ENCODE measurements around the gene TGM1. TPM values are rescaled to one million over a fixed set of nuclear protein-coding genes. Genes with fewer than 3 reads are reported as not detected.

TGM1 gene
- total RNA-seq, 1 experiment from 2014 or later: 2.9 TPM

DNA sequence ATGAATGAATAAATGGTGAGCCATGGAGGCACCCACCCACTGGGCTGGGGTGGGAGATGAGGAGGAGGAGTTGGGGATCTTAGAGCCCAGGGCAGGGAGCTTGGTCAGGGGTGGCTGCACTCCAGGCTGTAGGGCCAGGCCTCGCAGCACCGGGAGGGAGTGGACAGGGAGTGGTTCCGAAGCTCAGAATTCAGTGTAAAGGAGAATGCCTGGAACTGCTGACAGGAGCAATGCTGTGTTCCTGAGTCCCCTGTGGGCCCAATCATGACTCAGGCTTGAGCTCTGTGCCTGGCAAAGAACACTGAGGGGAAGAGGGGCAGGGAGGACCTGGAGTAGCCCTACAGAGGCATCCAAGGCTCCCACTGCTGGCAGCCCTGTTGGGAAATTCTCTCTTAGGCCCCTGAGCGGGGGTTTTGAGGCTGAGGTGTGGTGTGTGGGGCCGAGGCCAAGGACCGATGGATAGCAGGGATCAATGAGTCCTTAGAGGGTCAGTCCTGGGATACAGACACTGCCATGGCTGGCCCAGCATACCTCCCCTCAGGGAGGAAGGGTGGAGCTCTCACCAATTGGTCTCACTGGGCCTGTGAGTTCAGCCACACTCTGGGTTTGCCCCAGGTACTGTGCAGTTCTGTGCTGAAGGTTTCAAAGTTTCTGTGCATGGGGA is 18.0 kb upstream of the TGM1 start:
- Mint-ChIP-seq H3K36me3 (ENCODE audit: insufficient read depth in 1 of 3, low read depth in 3 of 3) (no peaks in the 10 kb centered on the region), H3K4me1 (peaks cover 2% of the 10 kb centered on the region in 2 experiments; a peak in 1 of 4 replicates)

More for the DNA sequence above, 18.0 kb upstream of the TGM1 start:
- Histone ChIP-seq H2AFZ (ENCODE audit: low read length) (no peak overlapping the region), H2BK15ac (ENCODE audit: low read depth, low read length) (no peak overlapping the region), H2BK12ac (ENCODE audit: insufficient read length, low read depth, low read length) (no peak overlapping the region), H3K4ac (ENCODE audit: low read depth, low read length) (no peak overlapping the region), H2AK5ac (ENCODE audit: insufficient read length, low read length) (no peak overlapping the region), H3K4me2 (ENCODE audit: insufficient read depth, insufficient read length, low read length) (no peak overlapping the region), H3K23ac (ENCODE audit: insufficient read length, low read depth, low read length) (no peak overlapping the region), H4K91ac (ENCODE audit: insufficient read length, low read depth, low read length) (no peak overlapping the region), H3K23me2 (ENCODE audit: insufficient read length, low read depth, low read length, poor library complexity, severe bottlenecking) (no peaks in the 10 kb centered on the region), H3K56ac (ENCODE audit: insufficient read length, low read depth, low read length) (no peak overlapping the region), H3K9me3 (ENCODE audit: control insufficient read depth, low read depth, low read length) (no peaks in the 10 kb centered on the region), H2BK20ac (ENCODE audit: low read depth, low read length, poor library complexity, severe bottlenecking) (no peak overlapping the region), H3K79me2 (ENCODE audit: insufficient read depth, low read length) (no peaks in the 10 kb centered on the region), H4K20me1 (ENCODE audit: control insufficient read depth, insufficient read depth, insufficient read length) (no peaks in the 10 kb centered on the region), H3K27ac (ENCODE audit: insufficient read length, low read depth, low read length) (no peak overlapping the region), H3K18ac (ENCODE audit: insufficient read length, low read depth, low read length) (no peak overlapping the region), H3K4me1 (ENCODE audit: insufficient read depth, low read length) (no peaks in the 10 kb centered on the region), H4K5ac (ENCODE audit: insufficient read length, low read depth, low read length) (no peak overlapping the region), H3T11ph (ENCODE audit: low read length) (no peak overlapping the region), H3K9ac (ENCODE audit: extremely low read depth, insufficient read length, low read length) (no peak overlapping the region), H3K79me1 (ENCODE audit: insufficient read depth, low read depth, low read length, poor library complexity, severe bottlenecking) (no peaks in the 10 kb centered on the region), H3K27me3 (ENCODE audit: insufficient read depth, low read length) (no peaks in the 10 kb centered on the region), H3K14ac (ENCODE audit: insufficient read depth, low read length) (no peak overlapping the region), H4K8ac (replicated peaks; ENCODE audit: insufficient read length, low read depth, low read length) (no peak overlapping the region), H2BK5ac (ENCODE audit: insufficient read length, low read length) (no peak overlapping the region), H2BK120ac (ENCODE audit: low read depth, low read length, poor library complexity, severe bottlenecking) (no peak overlapping the region)
- TF ChIP-seq, protein P1, sequence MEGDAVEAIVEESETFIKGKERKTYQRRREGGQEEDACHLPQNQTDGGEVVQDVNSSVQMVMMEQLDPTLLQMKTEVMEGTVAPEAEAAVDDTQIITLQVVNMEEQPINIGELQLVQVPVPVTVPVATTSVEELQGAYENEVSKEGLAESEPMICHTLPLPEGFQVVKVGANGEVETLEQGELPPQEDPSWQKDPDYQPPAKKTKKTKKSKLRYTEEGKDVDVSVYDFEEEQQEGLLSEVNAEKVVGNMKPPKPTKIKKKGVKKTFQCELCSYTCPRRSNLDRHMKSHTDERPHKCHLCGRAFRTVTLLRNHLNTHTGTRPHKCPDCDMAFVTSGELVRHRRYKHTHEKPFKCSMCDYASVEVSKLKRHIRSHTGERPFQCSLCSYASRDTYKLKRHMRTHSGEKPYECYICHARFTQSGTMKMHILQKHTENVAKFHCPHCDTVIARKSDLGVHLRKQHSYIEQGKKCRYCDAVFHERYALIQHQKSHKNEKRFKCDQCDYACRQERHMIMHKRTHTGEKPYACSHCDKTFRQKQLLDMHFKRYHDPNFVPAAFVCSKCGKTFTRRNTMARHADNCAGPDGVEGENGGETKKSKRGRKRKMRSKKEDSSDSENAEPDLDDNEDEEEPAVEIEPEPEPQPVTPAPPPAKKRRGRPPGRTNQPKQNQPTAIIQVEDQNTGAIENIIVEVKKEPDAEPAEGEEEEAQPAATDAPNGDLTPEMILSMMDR (conservative IDR thresholded peaks at IDR 0.05): no peak
- Mint-ChIP-seq H3K4me3 (no peak overlapping the region; a peak in 1 of 5 replicates), H3K9me3 (no peaks in the 10 kb centered on the region), H3K27me3 (ENCODE audit: low read depth) (no peaks in the 10 kb centered on the region), H3K27ac (peak overlapping the region in 1 of 3 experiments; percentile 27; a peak in 2 of 7 replicates)
- WGBS (ENCODE audit: extremely low coverage, insufficient read length, low lambda C conversion rate): no CpG with 5 or more reads among the region's 6 CpGs
- no peak for DNase-seq
